HuH-7.5 (cell line): ENCODE data around the gene MEF2D.

Source experiments
- DNase-seq: peaks from one replicate; pipeline ENCODE4 v3.0.0; 2011; ENCODE audit warnings: low spot score

Gene MEF2D

DNA sequence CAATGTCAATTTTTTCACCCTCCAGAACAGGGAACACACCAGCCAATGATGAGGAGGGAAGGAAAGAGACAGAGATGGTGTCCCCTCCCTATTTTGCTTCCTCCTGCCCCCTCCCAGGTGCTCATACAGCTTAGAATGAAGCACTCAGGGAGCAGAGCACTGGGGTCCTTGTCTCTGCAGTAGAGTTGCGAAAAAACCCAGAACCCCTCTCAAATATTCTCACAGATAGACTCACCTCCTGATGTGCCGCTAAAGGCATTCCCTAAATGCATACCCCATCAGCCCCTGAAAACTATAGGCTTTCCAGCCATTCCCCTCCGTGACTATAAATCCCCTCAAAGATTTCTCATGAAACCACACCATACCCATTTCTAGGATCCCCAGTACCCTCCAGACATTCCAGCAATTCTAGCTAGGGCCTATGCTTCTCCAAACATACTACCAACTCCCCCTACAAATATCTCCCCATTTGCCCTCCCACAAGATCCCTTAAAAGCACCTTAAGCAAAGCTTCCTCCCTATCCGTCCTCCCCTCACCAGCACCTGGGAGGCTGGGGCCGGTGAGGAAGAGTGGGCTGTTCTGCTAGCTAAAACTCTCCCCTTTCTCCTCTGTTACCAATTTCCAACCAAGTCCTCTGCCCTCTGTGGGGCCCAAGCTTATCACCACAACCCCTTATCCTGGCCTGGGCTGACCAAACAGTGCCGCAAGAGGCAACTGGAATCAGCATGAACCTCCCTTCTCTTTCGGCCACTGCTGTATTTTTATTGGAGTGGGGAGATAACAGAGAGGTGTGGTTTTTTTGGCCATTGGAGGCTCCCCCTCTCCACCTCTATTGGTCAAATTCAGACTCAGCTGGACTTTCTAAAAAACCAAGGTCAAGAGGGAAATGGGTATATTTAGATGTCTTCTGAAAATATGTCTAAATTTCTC, 76.9 kb downstream of the MEF2D start:
- no peak for DNase-seq

DNA sequence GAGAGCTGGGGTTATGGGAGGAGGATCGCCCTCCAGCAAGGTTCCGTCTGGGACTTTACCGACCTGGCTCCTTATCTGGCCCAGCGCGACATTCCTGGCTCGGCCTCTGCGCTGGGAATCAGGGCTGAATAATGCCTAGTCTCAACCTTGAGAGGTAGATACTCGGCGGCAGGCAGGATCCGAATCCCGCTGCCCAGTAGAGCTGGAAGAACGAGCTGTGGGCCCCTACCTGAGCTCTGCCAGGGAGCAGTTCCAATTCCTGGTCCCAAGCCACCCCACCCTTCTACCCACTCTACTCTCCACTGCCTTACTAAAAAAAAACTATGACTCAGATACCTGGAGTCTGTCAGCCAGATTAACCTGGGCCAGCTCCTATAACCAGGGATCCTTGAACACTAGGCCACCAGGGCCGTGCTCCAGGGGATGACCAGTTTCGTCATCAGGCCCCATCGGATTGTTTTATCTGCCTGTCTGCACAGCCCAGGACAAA, 77.9 kb downstream of the MEF2D start:
- no peak for DNase-seq

DNA sequence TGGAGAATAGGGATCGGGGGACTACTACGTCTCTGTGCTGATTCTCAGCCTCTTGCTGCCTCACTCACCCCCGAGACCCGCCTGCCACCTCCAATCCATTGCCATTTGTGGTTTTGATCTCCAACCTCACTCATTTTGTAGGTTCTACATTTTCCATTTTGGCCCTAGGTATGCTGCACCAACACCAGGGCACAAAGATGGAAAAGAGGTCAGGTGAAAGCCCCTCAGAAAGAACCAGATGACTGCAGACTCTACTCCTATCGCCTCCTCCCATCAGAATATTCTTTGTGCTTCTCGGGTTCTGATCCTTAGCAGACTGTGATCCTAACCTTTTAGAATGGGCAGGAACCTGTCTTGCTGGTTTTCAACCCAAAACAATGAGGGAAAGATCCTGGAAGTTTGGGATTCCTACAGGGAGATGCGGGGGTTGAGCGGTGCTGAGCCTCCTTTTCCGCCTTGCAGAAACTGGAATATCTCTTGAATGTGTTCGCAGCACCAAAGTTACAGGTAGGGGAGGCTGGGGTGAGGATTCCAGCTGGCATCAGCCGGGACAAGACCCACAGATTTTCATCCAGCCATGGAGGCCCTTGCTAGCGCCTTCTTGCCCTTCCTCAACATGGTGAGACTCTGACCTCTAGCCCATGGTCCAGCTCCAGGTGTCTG, 78.5 kb downstream of the MEF2D start:
- no peak for DNase-seq

DNA sequence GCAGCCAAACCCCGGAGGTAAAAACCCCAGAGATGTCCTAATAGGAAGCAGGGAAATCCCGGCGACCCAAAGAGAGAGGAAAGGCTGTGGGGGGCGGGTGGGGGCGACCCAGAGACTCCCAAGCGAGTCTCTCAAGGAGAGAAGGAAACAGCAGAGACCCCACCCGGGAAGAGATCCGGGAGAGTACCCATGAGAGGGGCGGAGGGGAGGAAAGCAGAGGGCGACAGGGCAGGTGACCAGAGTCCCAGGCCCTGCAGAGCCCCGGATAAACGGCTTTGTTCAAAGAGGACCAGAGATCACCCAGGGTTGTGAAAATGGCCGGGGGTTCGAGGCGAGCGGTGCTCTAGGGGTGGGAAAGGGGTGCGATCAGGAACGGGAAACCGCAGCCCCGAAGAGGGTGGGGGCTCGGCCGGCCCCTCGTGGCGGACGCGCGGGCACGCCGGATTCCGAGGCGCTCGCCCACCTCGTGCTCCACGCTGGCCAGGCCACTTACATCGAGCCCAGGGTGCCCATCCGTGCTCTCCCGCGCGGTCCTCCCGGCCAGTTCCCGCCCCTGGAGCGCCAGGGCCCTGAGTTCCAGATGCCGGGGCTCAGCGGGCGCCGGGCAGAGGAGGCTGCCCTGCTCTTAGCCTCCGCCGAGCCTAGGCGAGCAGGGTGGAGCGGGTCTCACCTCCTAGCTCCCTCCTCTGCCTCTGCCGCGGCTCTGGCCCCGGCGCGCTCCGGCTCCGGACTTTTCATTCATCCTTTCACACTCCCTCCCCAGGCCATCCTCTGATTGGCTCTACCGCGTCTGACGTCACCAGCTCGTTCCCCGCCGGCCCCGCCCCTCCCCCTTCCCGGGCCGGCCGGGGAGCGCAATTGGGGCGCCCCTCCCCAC, 79.3 kb downstream of the MEF2D start:
- peak; percentile 86 for DNase-seq

DNA sequence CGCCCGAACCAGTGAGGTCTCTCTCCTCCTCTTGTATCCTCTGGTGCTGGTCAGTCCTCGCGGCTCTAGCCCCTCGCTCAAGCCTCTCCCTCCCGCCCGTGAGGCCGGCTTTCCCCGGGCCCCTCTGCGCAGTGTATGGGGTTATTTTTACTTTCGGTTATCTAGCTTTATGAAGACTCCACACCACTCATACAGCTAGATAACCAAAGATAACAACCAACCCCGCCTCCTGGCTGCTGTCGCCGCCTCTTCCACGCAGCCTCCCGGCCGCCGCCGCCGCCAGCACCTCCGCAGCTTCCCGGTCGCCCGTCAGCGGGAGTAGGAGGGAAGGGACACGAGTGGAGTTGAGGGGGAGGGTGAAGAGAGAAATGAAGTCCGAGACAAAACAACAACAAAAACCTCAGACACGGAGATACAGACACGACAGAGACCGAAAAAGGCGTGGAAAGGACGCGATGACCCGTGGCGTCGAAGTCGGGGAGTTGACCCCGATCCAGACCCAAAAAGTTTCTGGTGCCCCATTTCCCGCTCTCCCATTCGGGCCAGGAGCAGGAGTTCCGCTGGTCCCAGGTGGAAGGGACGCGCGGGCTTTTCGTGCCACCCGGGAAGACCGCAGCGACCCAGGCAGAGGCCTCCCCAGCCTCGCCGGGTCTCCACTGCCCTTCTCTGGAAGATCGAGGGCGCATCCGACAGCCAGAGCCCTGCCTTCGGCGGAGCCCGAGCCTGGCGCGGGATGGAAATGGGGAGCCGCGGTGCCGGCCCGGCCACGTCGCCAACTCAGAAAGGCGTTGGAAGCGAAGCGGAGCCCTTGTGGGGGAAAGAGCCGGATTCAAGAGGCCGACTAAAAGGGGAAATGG, 80.1 kb downstream of the MEF2D start:
- no peak for DNase-seq

DNA sequence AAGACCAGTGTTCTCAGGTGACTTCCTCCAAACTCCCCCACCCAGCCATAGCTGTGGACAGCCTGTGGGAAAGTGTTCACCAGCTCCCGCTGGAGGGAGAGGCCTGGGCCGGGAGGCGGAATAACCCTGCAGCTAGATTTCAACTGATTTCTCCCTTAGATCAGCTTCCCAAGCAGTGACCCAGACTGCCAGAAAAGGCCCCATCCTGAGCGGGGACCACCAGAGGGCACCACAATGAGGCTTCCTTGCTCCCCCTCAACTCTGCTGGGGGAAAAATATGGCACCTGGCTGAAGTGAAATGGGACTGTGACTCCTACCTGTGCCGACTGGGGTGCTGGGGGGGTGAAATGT, 80.7 kb downstream of the MEF2D start:
- DNase-seq = peak; percentile 63

DNA sequence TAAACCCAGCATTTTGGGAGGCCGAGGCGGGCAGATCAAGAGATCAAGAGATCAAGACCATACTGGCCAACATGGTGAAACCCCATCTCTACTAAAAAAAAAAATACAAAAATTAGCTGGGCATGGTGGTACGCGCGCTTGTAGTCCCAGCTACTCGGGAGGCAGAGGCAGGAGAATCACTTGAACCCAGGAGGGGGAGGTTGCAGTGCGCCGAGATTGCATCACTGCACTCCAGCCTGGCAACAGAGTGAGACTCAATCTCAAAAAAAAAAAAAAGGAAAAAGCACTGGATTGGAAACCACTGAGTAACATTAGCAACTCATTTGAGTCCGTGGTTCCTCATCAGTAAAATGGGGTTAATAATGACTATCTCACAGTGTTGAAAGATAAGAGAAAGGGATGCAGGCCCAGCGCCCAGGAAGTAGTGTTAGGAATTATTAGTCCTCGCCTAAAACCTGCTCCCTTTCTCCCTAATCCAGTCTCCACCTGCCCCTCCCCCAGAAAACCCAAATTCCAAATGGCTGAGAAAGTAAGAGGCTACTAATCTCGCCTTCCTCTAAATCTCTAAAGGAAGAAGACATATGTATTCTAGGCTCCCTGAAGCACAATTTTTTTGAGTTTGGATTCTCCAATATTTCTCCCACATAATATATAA, 82.0 kb downstream of the MEF2D start:
- no peak for DNase-seq

DNA sequence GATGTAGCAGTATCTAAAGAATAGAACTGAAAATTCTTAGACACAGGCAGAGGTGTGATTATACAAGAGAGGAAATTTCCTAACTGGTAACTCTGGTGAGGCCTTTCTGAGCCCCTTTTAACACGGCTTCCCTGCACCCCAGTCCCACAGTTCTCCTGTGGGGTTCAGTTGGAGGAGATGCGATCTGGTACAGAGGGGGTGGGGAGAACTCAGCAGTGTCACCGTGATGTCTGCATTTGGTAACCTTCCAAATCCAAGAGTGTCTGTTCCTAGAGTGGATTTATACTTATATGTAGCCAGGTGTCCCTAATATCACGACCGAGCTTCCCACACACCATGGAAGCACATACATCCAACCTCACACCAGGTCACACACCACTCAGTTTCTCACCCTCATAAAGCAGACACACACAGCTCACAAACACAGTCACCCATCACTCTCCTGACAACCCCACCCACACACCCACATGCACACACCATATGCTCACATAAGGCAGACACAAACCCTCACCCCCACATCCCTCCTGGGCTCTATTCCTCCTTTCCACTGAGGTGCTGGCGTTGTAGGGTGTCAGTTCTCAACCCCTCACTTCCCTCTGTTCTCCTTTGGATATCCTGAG, 83.1 kb downstream of the MEF2D start:
- DNase-seq = no peak

DNA sequence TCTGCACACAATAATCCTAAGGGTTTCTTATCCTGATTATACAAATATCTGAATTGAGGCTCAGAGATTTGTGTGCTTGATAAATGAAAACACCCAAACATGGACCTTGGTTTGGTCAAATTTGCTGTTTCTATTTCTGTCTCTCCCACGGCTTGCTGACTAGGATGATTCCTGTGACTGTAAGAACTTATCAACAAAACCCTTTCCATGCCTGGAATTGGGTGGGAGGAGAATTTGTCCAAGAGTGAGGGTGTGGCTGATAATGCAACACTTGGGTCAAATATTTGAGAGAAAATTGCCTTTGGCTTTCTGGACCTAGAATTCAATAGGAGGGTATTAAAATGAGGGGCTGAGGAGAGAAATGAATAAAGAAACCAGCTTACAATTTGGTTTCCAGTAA, 83.6 kb downstream of the MEF2D start:
- peak; percentile 39 for DNase-seq

DNA sequence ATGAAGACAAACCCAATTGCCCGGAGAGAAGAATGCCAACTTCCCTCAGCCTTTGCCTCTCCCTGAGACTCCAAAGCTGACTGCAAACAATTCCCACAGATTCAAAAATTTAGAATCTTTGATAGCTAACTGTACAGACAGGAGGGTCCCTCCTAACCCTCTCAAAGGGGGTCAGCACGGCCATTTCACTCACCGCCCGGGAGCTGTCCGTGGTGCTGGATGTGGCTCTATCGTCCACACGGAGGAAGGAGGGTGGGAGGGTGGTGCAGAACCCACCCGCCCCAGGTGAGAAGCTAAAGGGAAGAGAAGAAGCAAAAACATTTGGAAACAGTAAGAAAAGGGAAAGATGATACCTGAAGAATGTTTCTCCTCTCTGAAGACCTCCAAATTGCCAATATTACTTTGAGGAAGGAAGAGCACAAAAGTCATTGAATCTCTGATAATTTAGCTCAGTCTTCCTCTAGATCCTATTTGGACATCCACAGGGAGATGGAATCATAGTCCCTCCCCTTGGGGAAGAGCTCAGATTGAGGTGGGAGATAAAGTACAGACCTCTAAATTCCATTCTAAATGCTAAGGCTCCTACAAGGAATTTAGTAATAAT, 86.0 kb downstream of the MEF2D start:
- DNase-seq = peak; percentile 68
